SJCRH30 (cell line): ENCODE results near the gene EXO1. TPM values are rescaled to one million over a fixed set of nuclear protein-coding genes. Genes with fewer than 3 reads are reported as not detected.
"Not testable (repeated sequence)": the region's sequence is repeated elsewhere in the genome, so short reads cannot be mapped to it uniquely, and the experiment has no call there.

Experiments used
- DNase-seq, 2 experiments: peaks; one replicate each; pipeline ENCODE4 v3.0.0-alpha.2; 2015 to 2020
- H3K27ac ChIP-seq: fragments of 250-450 bp; sonication (Bioruptor Pico); 2 replicates; pipeline ENCODE4 v1.5.1; 2020; ENCODE audit warnings: mild to moderate bottlenecking, moderate library complexity
- H3K27me3 ChIP-seq: fragments of 250-450 bp; sonication (Bioruptor Pico); 2 replicates; pipeline ENCODE4 v1.5.1; 2020; ENCODE audit warnings: mild to moderate bottlenecking, moderate library complexity
- H3K36me3 ChIP-seq: fragments of 250-450 bp; sonication (Bioruptor Pico); 2 replicates; pipeline ENCODE4 v1.5.1; 2020; ENCODE audit warnings: mild to moderate bottlenecking, moderate library complexity
- H3K4me1 ChIP-seq: fragments of 250-450 bp; sonication (Bioruptor Pico); 2 replicates; pipeline ENCODE4 v1.5.1; 2020; ENCODE audit warnings: mild to moderate bottlenecking, moderate library complexity
- H3K4me3 ChIP-seq: fragments of 250-450 bp; sonication (Bioruptor Pico); 2 replicates; pipeline ENCODE4 v1.5.1; 2020; ENCODE audit warnings: mild to moderate bottlenecking, moderate library complexity
- H3K9me3 ChIP-seq: fragments of 250-450 bp; sonication (Bioruptor Pico); replicated peaks from 2 replicates; pipeline ENCODE4 v1.5.1; 2020; ENCODE audit warnings: mild to moderate bottlenecking, moderate library complexity
- total RNA-seq: library from RNA; depleted of rRNA; stranded (reverse); fragments of >200 nt; shearing (Covaris generic); gene quantifications from 2 replicates; pipeline ENCODE4 v1.2.3, GENCODE V29; 2014

EXO1 gene
- total RNA-seq, 1 experiment from 2014 or later = 57.4 TPM

- H3K27ac ChIP-seq = no peak overlapping the region
- H3K4me3 ChIP-seq = no peak overlapping the region
- no peak for DNase-seq
- no peaks in the 10 kb centered on the region for H3K36me3 ChIP-seq
- no peaks in the 10 kb centered on the region for H3K9me3 ChIP-seq
- H3K4me1 ChIP-seq = no peaks in the 10 kb centered on the region
- no peaks in the 10 kb centered on the region for H3K27me3 ChIP-seq
Observed at GRCh38 chr1:241825581-241825980, 22.4 kb upstream of the EXO1 start.

GRCh38 chr1:241826613-241827012 is 21.4 kb upstream of the EXO1 start:
- DNase-seq, H3K36me3 ChIP-seq, H3K9me3 ChIP-seq, H3K27ac ChIP-seq, H3K27me3 ChIP-seq, H3K4me3 ChIP-seq, H3K4me1 ChIP-seq: not testable (repeated sequence)

DNA sequence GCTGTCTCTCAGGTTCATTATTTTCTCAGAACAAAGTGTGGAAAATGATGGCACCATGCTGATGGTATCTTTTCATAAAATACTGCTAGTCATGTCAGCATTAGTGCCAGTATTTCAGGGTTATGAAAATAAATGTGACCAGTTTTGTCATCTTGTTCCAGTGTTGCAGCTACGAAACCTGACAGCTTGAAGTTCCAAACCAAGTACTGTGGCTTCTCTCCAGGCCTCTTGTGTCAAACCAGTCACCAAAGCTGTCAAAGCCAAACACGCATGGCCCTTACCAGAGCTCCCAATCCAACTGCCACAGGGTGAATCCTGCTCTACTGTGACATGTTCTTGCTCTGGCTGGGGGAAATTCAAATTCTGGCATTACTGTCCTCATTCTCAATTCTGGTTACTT is 20.7 kb upstream of the EXO1 start:
- Histone ChIP-seq H3K27ac (no peak overlapping the region), H3K4me1 (no peaks in the 10 kb centered on the region), H3K27me3 (no peaks in the 10 kb centered on the region), H3K9me3 (no peaks in the 10 kb centered on the region), H3K36me3 (no peaks in the 10 kb centered on the region), H3K4me3 (no peak overlapping the region)
- DNase-seq = no peak

- Histone ChIP-seq H3K27ac (no peak overlapping the region), H3K4me1 (no peaks in the 10 kb centered on the region), H3K9me3 (no peaks in the 10 kb centered on the region), H3K36me3 (no peaks in the 10 kb centered on the region), H3K4me3 (no peak overlapping the region), H3K27me3 (no peaks in the 10 kb centered on the region)
- DNase-seq = no peak
Observed at GRCh38 chr1:241828463-241829021, 19.5 kb upstream of the EXO1 start.

- H3K36me3 ChIP-seq = no peaks in the 10 kb centered on the region
- no peaks in the 10 kb centered on the region for H3K27me3 ChIP-seq
- no peak for DNase-seq
- no peaks in the 10 kb centered on the region for H3K9me3 ChIP-seq
- no peak overlapping the region for H3K4me3 ChIP-seq
- H3K27ac ChIP-seq = no peak overlapping the region
- no peaks in the 10 kb centered on the region for H3K4me1 ChIP-seq
Observed at GRCh38 chr1:241829468-241829867, 18.5 kb upstream of the EXO1 start.

GRCh38 chr1:241834733-241835377 is 13.1 kb upstream of the EXO1 start:
- Histone ChIP-seq H3K27ac (no peak overlapping the region), H3K27me3 (no peaks in the 10 kb centered on the region), H3K4me1 (peaks cover 12% of the 10 kb centered on the region), H3K36me3 (no peaks in the 10 kb centered on the region), H3K9me3 (no peaks in the 10 kb centered on the region), H3K4me3 (no peak overlapping the region)
- peak in 1 of 2 experiments; percentile 41 for DNase-seq

GRCh38 chr1:241836941-241837340 is 11.1 kb upstream of the EXO1 start:
- DNase-seq = no peak
- Histone ChIP-seq H3K27me3 (no peaks in the 10 kb centered on the region), H3K27ac (no peak overlapping the region), H3K4me1 (peaks cover 12% of the 10 kb centered on the region), H3K9me3 (no peaks in the 10 kb centered on the region), H3K36me3 (no peaks in the 10 kb centered on the region), H3K4me3 (no peak overlapping the region)

DNA sequence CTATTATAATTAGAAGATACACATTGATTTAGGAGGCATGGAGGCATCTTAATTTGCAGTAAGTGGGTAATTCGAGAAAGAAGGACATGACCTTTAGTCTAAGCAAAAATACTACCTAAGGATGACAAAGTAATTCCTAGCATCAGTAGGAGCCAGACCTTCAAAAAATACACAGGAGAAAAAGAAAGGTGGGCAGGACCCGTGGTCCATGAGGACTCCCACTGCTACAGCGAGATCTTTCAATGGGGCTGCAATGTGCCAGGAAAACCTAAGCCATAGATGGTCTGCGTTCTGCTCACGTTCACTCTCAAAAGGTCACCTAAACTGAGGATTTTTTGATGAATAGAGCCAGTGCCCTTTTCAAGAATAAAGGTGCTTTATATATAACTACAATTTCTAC is 10.6 kb upstream of the EXO1 start:
- Histone ChIP-seq H3K27ac (peak overlapping the region; percentile 52), H3K9me3 (no peaks in the 10 kb centered on the region), H3K36me3 (no peaks in the 10 kb centered on the region), H3K27me3 (no peaks in the 10 kb centered on the region), H3K4me3 (no peak overlapping the region), H3K4me1 (peaks cover 12% of the 10 kb centered on the region)
- peak in 1 of 2 experiments; percentile 8 for DNase-seq

- DNase-seq = peak; percentile 57 to 67
- Histone ChIP-seq H3K27me3 (no peaks in the 10 kb centered on the region), H3K27ac (peak overlapping the region; percentile 52), H3K4me1 (peaks cover 12% of the 10 kb centered on the region), H3K4me3 (no peak overlapping the region), H3K9me3 (no peaks in the 10 kb centered on the region), H3K36me3 (no peaks in the 10 kb centered on the region)
Observed at GRCh38 chr1:241837901-241838300, 10.1 kb upstream of the EXO1 start.

DNA sequence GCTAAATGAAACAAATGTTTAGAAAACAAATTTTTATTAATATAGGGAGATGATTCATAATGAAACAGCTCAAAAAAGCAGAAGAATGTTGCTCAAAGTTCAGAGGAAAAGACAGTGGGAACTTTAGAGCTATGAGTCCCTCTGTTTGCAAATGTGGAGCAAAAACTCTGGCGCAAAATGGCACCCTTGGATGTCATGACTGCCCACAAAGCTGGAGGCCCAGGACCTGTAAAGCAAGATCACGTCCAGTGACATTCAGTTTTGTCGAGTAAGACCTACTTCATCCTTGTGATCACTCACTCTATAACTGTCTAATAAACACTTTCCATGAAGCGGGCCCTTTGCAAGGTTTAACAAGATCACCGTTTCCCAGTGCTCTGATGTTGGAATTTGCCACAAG is 9.1 kb upstream of the EXO1 start:
- no peak for DNase-seq
- Histone ChIP-seq H3K4me3 (no peak overlapping the region), H3K27me3 (no peaks in the 10 kb centered on the region), H3K27ac (no peak overlapping the region), H3K9me3 (no peaks in the 10 kb centered on the region), H3K4me1 (peaks cover 12% of the 10 kb centered on the region), H3K36me3 (no peaks in the 10 kb centered on the region)

DNA sequence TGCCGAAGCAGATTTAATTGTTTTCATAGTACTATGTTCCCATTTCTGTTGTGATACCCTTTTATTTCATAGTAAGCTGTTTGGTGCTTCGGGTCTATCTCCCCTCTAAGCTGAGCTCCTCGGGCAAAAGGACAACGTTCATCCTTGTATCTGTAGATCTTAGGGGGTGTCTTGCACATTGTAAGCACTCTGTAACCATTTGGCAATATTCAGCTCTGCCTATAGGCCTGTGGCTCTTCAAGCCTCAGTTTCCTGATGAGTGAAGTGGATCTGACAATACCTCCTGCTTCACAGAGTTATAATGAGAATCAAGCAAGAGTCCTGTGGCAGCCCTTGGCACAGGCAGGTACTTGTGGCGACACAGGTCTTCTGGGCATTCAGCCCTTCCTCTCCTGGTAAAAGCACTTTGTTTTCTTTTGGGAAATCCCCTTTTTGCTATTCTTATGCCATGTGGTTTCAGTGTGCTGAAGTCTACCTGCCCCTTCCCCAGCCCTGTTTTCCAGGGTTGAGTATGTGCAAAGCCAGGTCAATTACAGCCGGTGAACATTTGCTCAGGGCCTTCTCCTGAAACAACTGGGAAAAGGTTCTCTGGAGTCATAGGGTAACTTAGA is 8.5 kb upstream of the EXO1 start:
- Histone ChIP-seq H3K9me3 (no peaks in the 10 kb centered on the region), H3K4me3 (no peak overlapping the region), H3K36me3 (no peaks in the 10 kb centered on the region), H3K27ac (no peak overlapping the region), H3K27me3 (no peaks in the 10 kb centered on the region), H3K4me1 (peaks cover 12% of the 10 kb centered on the region)
- DNase-seq = no peak

- Histone ChIP-seq H3K9me3 (no peaks in the 10 kb centered on the region), H3K4me3 (no peak overlapping the region), H3K36me3 (no peaks in the 10 kb centered on the region), H3K4me1 (peaks cover 12% of the 10 kb centered on the region), H3K27ac (no peak overlapping the region), H3K27me3 (no peaks in the 10 kb centered on the region)
- no peak for DNase-seq
Observed at GRCh38 chr1:241840164-241840563, 7.8 kb upstream of the EXO1 start.

GRCh38 chr1:241841691-241842090 is 6.3 kb upstream of the EXO1 start:
- no peak overlapping the region for H3K4me3 ChIP-seq
- H3K27me3 ChIP-seq = no peaks in the 10 kb centered on the region
- H3K36me3 ChIP-seq = no peaks in the 10 kb centered on the region
- peaks cover 12% of the 10 kb centered on the region; the same call in 1 of the 2 replicates for H3K4me1 ChIP-seq
- DNase-seq = no peak
- H3K27ac ChIP-seq = no peak overlapping the region
- H3K9me3 ChIP-seq = no peaks in the 10 kb centered on the region

DNA sequence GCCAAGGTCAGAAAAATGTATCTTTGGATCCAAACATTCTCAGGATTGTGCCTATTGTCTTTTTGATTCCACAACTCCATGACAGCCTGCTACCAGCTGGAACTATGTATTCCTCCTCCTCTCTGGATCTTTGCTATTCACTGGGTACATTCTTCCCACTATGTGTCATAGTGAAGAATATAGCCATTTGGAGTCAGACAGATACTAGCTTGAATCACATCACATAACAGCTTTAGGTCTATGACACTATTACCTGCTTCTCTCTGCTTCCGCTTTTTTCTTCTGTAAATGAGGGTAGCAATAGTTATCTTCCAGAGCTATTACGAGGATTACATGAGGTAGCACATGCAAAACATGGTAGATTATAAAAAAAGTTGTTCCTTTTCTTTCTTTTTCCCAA is 5.4 kb upstream of the EXO1 start:
- no peaks in the 10 kb centered on the region for H3K36me3 ChIP-seq
- H3K27ac ChIP-seq = no peak overlapping the region
- DNase-seq = no peak
- H3K4me1 ChIP-seq = peaks cover 8% of the 10 kb centered on the region; the same call in 1 of the 2 replicates
- no peaks in the 10 kb centered on the region for H3K27me3 ChIP-seq
- no peak overlapping the region for H3K4me3 ChIP-seq
- H3K9me3 ChIP-seq = no peaks in the 10 kb centered on the region

- H3K4me3 ChIP-seq = no peak overlapping the region
- H3K9me3 ChIP-seq = no peaks in the 10 kb centered on the region
- H3K27me3 ChIP-seq = no peaks in the 10 kb centered on the region
- DNase-seq = no peak
- H3K27ac ChIP-seq = no peak overlapping the region
- H3K4me1 ChIP-seq = no peaks in the 10 kb centered on the region
- no peaks in the 10 kb centered on the region; the same call in 1 of the 2 replicates for H3K36me3 ChIP-seq
Observed at GRCh38 chr1:241844593-241844992, 3.4 kb upstream of the EXO1 start.

GRCh38 chr1:241846375-241846774 is 1.6 kb upstream of the EXO1 start:
- H3K27me3 ChIP-seq = no peaks in the 10 kb centered on the region

More at GRCh38 chr1:241846375-241846774, 1.6 kb upstream of the EXO1 start:
- Histone ChIP-seq H3K4me3 (no peak overlapping the region), H3K36me3 (peaks cover 11% of the 10 kb centered on the region), H3K9me3 (no peaks in the 10 kb centered on the region), H3K4me1 (no peaks in the 10 kb centered on the region), H3K27ac (no peak overlapping the region)
- no peak for DNase-seq
